Left colon (tissue), 2 donors: ENCODE measurements around the gene TCEAL9. TPM values are rescaled to one million over a fixed set of nuclear protein-coding genes. Genes with fewer than 3 reads are reported as not detected.
"Not testable (repeated sequence)": the region's sequence is repeated elsewhere in the genome, so short reads cannot be mapped to it uniquely, and the experiment has no call there.

Experiments
- ATAC-seq: fragments of 200-7000 bp; cut with Tn5 transposase; one replicate; pipeline ENCODE4 v1.9.1; 2020; ENCODE audit warnings: mild to moderate bottlenecking, moderate library complexity
- DNase-seq, 2 donors: peaks; one replicate each; pipeline ENCODE4 v3.0.0-alpha.2; 2020
- intact Hi-C, 2 donors: fragments of 100-400 bp; cut with DNase I in 1 of 2; cut with micrococcal nuclease in 1 of 2; formaldehyde crosslinking; loops; one replicate each; pipeline versions ENCODE4 v1.11.2 to v1.14.0; 2022; cut with DNase I, micrococcal nuclease
- total RNA-seq, 2 donors: library from RNA; stranded (reverse); fragmentation: NEBNext Ultra II Directional; extraction: Animal tissue kit (Norgen Biotek cat#: 25700); gene quantifications; one replicate each; pipeline ENCODE4 v1.2.1, GENCODE V29; 2021
- donor health status: DM: no; HTN: no; CAD: no.
- donor health status: DM: yes; HTN: yes; CAD: no.

Gene TCEAL9
- total RNA-seq, 2 donors from 2014 or later, result 25.6 to 28.4 TPM

- ATAC-seq (no peak), DNase-seq (no peak)
- intact Hi-C loops, result no loop called here
Observed at GRCh38 chrX:103367502-103367901, 11.2 kb downstream of the TCEAL9 start.

- DNase-seq (no peak), ATAC-seq (no peak)
- intact Hi-C loops, result no loop called here
Observed at GRCh38 chrX:103369479-103369878, 13.2 kb downstream of the TCEAL9 start.

- ATAC-seq, result no peak
- intact Hi-C loops, result no loop called here
- no peak for DNase-seq
Observed at GRCh38 chrX:103372886-103373285, 16.6 kb downstream of the TCEAL9 start.

- no peak for DNase-seq
- intact Hi-C loops, result no loop called here
- no peak for ATAC-seq
Observed at GRCh38 chrX:103373581-103373980, 17.3 kb downstream of the TCEAL9 start.

GRCh38 chrX:103376118-103376978 lies 20.0 kb downstream of the TCEAL9 start, which contains the start of gene BEX3:
BEX3 (plus strand) TSS chrX:103376538; CDS start chrX:103377522, 984 bp downstream.
- DNase-seq, result peak; percentile 42 to 58
- intact Hi-C loops, result no loop called here
- peak; percentile 86 for ATAC-seq

- intact Hi-C loops, result no loop called here
- DNase-seq (peak in 1 of 2 donors; percentile 9), ATAC-seq (peak; percentile 53)
Observed at GRCh38 chrX:103376979-103377324, 20.6 kb downstream of the TCEAL9 start.

- no peak for DNase-seq
Observed at GRCh38 chrX:103378990-103379389, 22.7 kb downstream of the TCEAL9 start.

GRCh38 chrX:103382877-103383276 lies 26.6 kb downstream of the TCEAL9 start:
- intact Hi-C loops, result no loop called here
- ATAC-seq (no peak), DNase-seq (no peak)

More at GRCh38 chrX:103378990-103379389, 22.7 kb downstream of the TCEAL9 start:
- no peak for ATAC-seq
- intact Hi-C loops, result no loop called here

GRCh38 chrX:103384672-103385071 lies 28.4 kb downstream of the TCEAL9 start:
- intact Hi-C loops, result no loop called here
- ATAC-seq (no peak), DNase-seq (no peak)

- intact Hi-C loops, DNase-seq, ATAC-seq: not testable (repeated sequence)
Observed at GRCh38 chrX:103385283-103385830, 29.1 kb downstream of the TCEAL9 start.

GRCh38 chrX:103386332-103386731 lies 30.0 kb downstream of the TCEAL9 start:
- intact Hi-C loops, result no loop called here
- ATAC-seq (no peak), DNase-seq (no peak)

- ATAC-seq (no peak), DNase-seq (no peak)
- intact Hi-C loops, result no loop called here
Observed at GRCh38 chrX:103393487-103393886, 37.2 kb downstream of the TCEAL9 start.

GRCh38 chrX:103396186-103396585 lies 39.9 kb downstream of the TCEAL9 start:
- ATAC-seq (no peak), DNase-seq (no peak)
- intact Hi-C loops, result no loop called here

GRCh38 chrX:103396660-103397059 lies 40.4 kb downstream of the TCEAL9 start:
- DNase-seq (no peak), ATAC-seq (no peak)
- intact Hi-C loops, result no loop called here

- no peak for ATAC-seq
- intact Hi-C loops, result no loop called here
Observed at GRCh38 chrX:103397707-103398106, 41.4 kb downstream of the TCEAL9 start.

GRCh38 chrX:103398421-103398864 lies 42.1 kb downstream of the TCEAL9 start:
- intact Hi-C loops, result no loop called here
- ATAC-seq (no peak), DNase-seq (no peak)

More at GRCh38 chrX:103397707-103398106, 41.4 kb downstream of the TCEAL9 start:
- DNase-seq, result no peak

- DNase-seq (no peak), ATAC-seq (no peak)
- intact Hi-C loops, result no loop called here
Observed at GRCh38 chrX:103399744-103400143, 43.4 kb downstream of the TCEAL9 start.

GRCh38 chrX:103400931-103401330 lies 44.6 kb downstream of the TCEAL9 start:
- DNase-seq (no peak), ATAC-seq (no peak)
- intact Hi-C loops, result no loop called here

- ATAC-seq (peak; percentile 81), DNase-seq (peak; percentile 49 to 55)
- intact Hi-C loops, result no loop called here
Observed at GRCh38 chrX:103404231-103405008, 48.1 kb downstream of the TCEAL9 start.

- ATAC-seq, result no peak
Observed at GRCh38 chrX:103405009-103405333, 48.7 kb downstream of the TCEAL9 start.

More at GRCh38 chrX:103405009-103405333, 48.7 kb downstream of the TCEAL9 start:
- DNase-seq, result no peak
- intact Hi-C loops, result no loop called here
